Esophagus muscularis mucosa (tissue), 4 donors: ENCODE results near the gene SPSB1. TPM values are rescaled to one million over a fixed set of nuclear protein-coding genes. Genes with fewer than 3 reads are reported as not detected.

Source experiments
- DNase-seq: peaks from one replicate; pipeline ENCODE4 v3.0.0-alpha.2; 2017; ENCODE audit errors: extremely low spot score
- H3K27ac ChIP-seq, 4 donors: fragments of 200-600 bp; sonication (generic); replicated peaks in 1 of 4; 1 replicate in 3 of 4; 2 replicates in 1 of 4; pipeline ENCODE4 v1.5.1; 2016 to 2019; ENCODE audit warnings: mild to moderate bottlenecking in 1 of 4
- H3K27me3 ChIP-seq, 4 donors: fragments of 200-600 bp; sonication (generic); one replicate each; pipeline versions ENCODE4 v1.5.1 to v1.6.0; 2016 to 2019
- H3K36me3 ChIP-seq, 4 donors: fragments of 200-600 bp; sonication (generic); one replicate each; pipeline ENCODE4 v1.5.1; 2016 to 2019
- H3K4me1 ChIP-seq, 4 donors: fragments of 200-600 bp; sonication (generic); one replicate each; pipeline ENCODE4 v1.5.1; 2016 to 2019
- H3K4me3 ChIP-seq, 4 donors: fragments of 200-600 bp; sonication (generic); 1 replicate in 2 of 4; 2 replicates in 2 of 4; pipeline ENCODE4 v1.5.1; 2016 to 2019; ENCODE audit warnings: mild to moderate bottlenecking in 4 of 4, moderate library complexity in 1 of 4
- H3K9me3 ChIP-seq, 4 donors: fragments of 200-600 bp; sonication (generic); 1 replicate in 3 of 4; 2 replicates in 1 of 4; pipeline ENCODE4 v1.5.1; 2016 to 2019
- EP300 ChIP-seq: sonication (generic); formaldehyde crosslinking; IDR thresholded peaks from one replicate; pipeline ENCODE4 v1.6.1; 2017; ENCODE audit warnings: antibody characterized with exemption
- POLR2A ChIP-seq: fragments of 450-650 bp; IDR thresholded peaks from one replicate; pipeline ENCODE4 v1.6.1; 2017; ENCODE audit warnings: antibody characterized with exemption, moderate library complexity, mild to moderate bottlenecking, low read depth
- POLR2AphosphoS5 ChIP-seq, 2 donors: sonication (generic); formaldehyde crosslinking; IDR thresholded peaks; one replicate each; pipeline ENCODE4 v1.6.1; 2017; ENCODE audit warnings: antibody characterized with exemption in 2 of 2
- WGBS: methylation state at CpG from one replicate; pipeline ENCODE4 v1.1.5; 2018; 5-methylcytosine and 5-hydroxymethylcytosine counted together
- intact Hi-C: fragments of 100-400 bp; cut with DNase I; formaldehyde crosslinking; loops from one replicate; pipeline ENCODE4 v1.15.1; 2023
- total RNA-seq, 4 donors: library from RNA; depleted of rRNA; stranded (reverse); fragments of >200 nt; gene quantifications; one replicate each; pipeline versions ENCODE4 v1.1.0 to v1.2.1, GENCODE V29; 2016
- TF ChIP-seq, protein P1 (sequence below), 3 experiments: fragments of 200-600 bp in 2 of 3; fragments of 450-650 bp in 1 of 3; sonication (generic) in 2 of 3; IDR thresholded peaks; one replicate each; pipeline ENCODE4 v1.5.1; 2017 to 2019; ENCODE audit warnings: antibody characterized with exemption in 3 of 3, mild to moderate bottlenecking in 2 of 3, moderate library complexity in 1 of 3

Gene SPSB1
- total RNA-seq, 4 donors from 2014 or later = 61.0 to 104 (median 97.4) TPM

DNA sequence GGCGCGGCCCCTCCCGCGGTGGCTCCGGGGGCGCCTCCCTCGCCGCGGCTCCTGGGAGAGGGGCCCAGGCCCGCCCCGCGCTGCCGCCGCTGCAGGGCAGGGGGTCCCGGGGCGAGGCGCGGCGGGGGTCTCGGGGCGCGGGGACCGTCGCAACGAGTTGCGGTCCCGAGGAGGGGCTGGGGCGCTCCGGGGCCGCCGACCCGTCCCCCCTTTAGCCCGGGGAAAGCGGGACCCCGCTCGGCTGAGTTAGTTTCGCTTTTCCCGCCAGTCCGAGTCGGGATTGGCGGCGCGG, 493 bp downstream of the SPSB1 start:
- intact Hi-C loops = no loop called here

DNA sequence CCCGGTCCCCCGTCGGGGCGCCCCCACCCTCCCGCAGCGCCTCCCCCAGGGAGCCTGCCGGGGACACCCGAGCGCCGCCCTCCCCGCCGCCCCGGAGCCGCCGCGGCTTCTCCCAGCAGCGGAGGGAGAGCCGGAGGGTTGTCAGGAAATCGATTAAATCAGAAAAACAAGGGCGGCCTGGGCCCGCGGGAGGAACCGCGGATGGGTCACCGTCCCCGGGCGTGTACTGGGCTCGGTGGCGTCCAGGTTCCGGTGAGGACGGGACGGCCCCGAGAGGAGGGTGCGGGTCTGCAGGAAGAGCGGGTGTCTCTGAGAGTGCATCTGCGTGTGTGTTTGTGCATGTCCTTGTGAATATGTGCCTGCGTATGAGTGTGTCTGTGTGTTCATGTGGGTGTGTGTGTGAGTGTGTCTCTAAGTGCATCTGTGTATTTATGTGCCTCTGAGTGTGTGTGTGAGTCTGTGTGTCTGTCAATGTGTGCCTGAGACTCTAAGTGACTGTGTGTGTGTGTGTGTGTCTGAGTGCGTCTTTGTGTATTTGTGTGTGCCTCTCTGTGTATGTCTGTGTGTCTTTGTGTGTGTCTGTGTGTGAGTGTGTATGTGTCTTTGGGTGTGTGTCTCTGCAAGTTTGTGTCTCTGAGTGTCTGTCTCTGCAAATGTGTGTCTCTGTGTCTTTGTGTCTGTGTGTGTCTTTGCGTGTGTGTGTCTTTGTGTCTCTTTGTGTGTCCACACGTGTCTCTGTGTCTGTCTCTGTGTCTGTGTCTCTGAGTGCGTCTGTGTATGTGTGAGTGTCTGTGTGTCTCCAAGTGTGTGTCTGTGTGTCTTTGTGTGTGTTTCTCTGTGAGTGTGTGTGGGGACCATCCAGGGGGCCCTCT, 1.1 kb downstream of the SPSB1 start:
- 6% methylated on average over 20 of the region's 41 CpGs for WGBS

More for the DNA sequence above, 493 bp downstream of the SPSB1 start:
- Histone ChIP-seq H3K27me3 (no peaks in the 10 kb centered on the region), H3K36me3 (peaks cover 0 to 5% (median 0%) of the 10 kb centered on the region in 4 donors), H3K4me1 (peaks cover 40 to 71% (median 70%) of the 10 kb centered on the region in 4 donors), H3K27ac (peak overlapping the region; percentile 93 to 99 (median 98)), H3K4me3 (peak overlapping the region; percentile 76 to 98 (median 96)), H3K9me3 (peaks cover 0 to 12% (median 8%) of the 10 kb centered on the region in 4 donors)
- WGBS = no CpG with 5 or more reads among the region's 43 CpGs
- no peak for DNase-seq
- TF ChIP-seq EP300 (no peak), POLR2AphosphoS5 (IDR thresholded peaks at IDR 0.05) (no peak), POLR2A (no peak)
- TF ChIP-seq, protein P1, sequence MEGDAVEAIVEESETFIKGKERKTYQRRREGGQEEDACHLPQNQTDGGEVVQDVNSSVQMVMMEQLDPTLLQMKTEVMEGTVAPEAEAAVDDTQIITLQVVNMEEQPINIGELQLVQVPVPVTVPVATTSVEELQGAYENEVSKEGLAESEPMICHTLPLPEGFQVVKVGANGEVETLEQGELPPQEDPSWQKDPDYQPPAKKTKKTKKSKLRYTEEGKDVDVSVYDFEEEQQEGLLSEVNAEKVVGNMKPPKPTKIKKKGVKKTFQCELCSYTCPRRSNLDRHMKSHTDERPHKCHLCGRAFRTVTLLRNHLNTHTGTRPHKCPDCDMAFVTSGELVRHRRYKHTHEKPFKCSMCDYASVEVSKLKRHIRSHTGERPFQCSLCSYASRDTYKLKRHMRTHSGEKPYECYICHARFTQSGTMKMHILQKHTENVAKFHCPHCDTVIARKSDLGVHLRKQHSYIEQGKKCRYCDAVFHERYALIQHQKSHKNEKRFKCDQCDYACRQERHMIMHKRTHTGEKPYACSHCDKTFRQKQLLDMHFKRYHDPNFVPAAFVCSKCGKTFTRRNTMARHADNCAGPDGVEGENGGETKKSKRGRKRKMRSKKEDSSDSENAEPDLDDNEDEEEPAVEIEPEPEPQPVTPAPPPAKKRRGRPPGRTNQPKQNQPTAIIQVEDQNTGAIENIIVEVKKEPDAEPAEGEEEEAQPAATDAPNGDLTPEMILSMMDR (IDR thresholded peaks at IDR 0.05) = no peak

DNA sequence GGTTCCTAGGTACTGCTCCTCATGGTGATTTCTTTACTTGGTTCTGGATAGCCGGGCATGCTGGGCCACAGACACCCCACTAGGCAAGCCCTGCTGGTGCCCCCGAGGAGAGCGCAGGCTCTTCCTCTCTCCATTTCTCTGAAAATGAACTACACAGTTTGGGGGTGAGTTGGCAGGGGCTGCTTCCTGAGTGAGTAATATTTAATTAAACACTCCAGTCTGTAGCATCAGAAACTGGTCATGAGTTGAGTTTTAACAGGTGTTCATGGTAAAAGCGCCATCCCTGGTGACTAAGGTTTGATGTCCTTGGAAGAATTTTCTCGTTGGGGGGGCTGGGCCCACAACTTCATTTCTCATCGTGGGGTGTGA, 1.7 kb downstream of the SPSB1 start:
- Histone ChIP-seq H3K9me3 (no peaks in the 10 kb centered on the region), H3K27me3 (no peaks in the 10 kb centered on the region), H3K4me3 (peak overlapping the region; percentile 76 to 98 (median 96)), H3K36me3 (peaks cover 0 to 5% (median 0%) of the 10 kb centered on the region in 4 donors), H3K4me1 (peaks cover 40 to 81% (median 80%) of the 10 kb centered on the region in 4 donors), H3K27ac (peak overlapping the region; percentile 93 to 99 (median 98))
- DNase-seq = no peak
- TF ChIP-seq EP300 = no peak
- TF ChIP-seq, protein P1 (IDR thresholded peaks at IDR 0.05) = no peak
- TF ChIP-seq POLR2A = peak; percentile 31
- peak in 1 of 2 donors; percentile 63 for TF ChIP-seq POLR2AphosphoS5 (IDR thresholded peaks at IDR 0.05)
- WGBS = 22% methylated on average over 5 of the region's 6 CpGs
- intact Hi-C loops = loop anchor here (2.0 kb wide), 1 partner anchor 82 kb away; no protein-coding TSS in a partner anchor

More for the DNA sequence above, 1.1 kb downstream of the SPSB1 start:
- TF ChIP-seq POLR2A = no peak
- TF ChIP-seq EP300 = no peak
- peak; percentile 13 to 43 for TF ChIP-seq POLR2AphosphoS5 (IDR thresholded peaks at IDR 0.05)
- Histone ChIP-seq H3K4me1 (peaks cover 40 to 77% (median 74%) of the 10 kb centered on the region in 4 donors), H3K4me3 (peak overlapping the region; percentile 76 to 98 (median 96)), H3K36me3 (peaks cover 0 to 5% (median 0%) of the 10 kb centered on the region in 4 donors), H3K27me3 (no peaks in the 10 kb centered on the region), H3K27ac (peak overlapping the region; percentile 93 to 99 (median 98)), H3K9me3 (peaks cover 0 to 6% (median 2%) of the 10 kb centered on the region in 4 donors)
- intact Hi-C loops = loop anchor here (2.0 kb wide), 1 partner anchor 83 kb away; no protein-coding TSS in a partner anchor
- DNase-seq = no peak

DNA sequence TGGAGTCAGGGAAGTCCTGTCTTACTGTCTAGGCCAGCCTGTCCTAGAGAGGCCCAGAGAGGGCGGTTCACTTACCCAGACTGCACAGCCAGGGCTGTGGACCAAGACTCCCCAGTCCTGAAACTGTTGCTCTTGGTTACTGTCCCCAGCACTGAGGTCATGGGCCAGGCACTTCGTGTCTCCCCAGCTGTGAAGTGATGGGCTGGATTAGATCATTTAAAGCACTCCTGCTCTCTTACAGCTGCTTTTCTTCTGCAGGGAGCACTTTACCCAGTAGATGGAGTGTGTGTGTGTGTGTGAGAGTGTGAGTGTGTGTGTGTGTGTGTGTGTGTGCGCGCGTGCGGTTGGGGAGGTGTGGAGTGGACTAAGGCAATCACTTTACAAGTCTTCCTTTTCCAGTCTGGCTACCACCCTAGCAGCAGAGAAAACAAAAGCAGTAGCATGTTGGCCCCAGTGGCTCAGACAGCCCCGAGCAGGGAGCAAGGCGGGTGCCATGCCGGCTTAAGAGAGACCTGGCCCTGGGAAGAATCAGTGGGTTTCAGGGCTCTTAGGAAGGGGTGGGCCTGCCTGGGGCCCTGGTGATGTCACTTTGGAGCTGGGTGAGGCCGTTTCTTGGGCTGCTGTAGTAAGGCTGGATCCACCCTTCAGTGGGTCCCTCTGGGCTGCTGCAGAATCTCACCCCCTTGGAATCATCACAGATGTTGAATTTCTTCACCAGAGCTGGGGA, 2.4 kb downstream of the SPSB1 start:
- Histone ChIP-seq H3K4me3 (peak overlapping the region; percentile 76 to 98 (median 96)), H3K36me3 (peaks cover 0 to 5% (median 0%) of the 10 kb centered on the region in 4 donors), H3K27ac (peak overlapping the region; percentile 93 to 99 (median 98)), H3K4me1 (peaks cover 40 to 83% (median 81%) of the 10 kb centered on the region in 4 donors), H3K27me3 (no peaks in the 10 kb centered on the region), H3K9me3 (no peaks in the 10 kb centered on the region)
- DNase-seq = no peak
- TF ChIP-seq POLR2AphosphoS5 (IDR thresholded peaks at IDR 0.05) = peak in 1 of 2 donors; percentile 38
- TF ChIP-seq POLR2A = no peak
- TF ChIP-seq EP300 = no peak
- TF ChIP-seq, protein P1 (IDR thresholded peaks at IDR 0.05) = peak in 2 of 3 experiments; percentile 6 to 42
- WGBS = 28% methylated on average over 8 of the region's 10 CpGs
- intact Hi-C loops = loop anchor here (2.0 kb wide), 1 partner anchor 82 kb away; no protein-coding TSS in a partner anchor
